ENCODE data around the gene DNAAF9.

DNAAF9 gene

DNA sequence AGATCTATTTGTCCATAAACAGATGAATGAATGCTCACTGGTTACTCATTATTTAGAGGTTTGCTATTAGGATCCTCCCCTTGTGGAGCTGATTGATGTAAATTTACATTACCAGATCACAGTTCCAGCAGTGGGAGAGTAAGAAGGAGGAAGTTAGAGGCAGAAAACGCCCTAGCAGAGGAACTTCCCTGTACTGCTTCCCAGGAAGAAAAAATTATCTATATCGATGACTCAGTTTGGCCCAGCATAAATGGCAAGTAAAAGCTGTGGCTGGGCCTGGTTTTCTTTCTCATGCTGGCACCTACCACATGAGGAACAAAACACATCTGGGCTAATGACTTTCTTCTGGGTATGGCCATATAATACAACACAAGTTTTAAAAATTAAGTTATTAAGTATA is 35.7 kb downstream of the DNAAF9 start:
- no peak for DNase-seq

DNA sequence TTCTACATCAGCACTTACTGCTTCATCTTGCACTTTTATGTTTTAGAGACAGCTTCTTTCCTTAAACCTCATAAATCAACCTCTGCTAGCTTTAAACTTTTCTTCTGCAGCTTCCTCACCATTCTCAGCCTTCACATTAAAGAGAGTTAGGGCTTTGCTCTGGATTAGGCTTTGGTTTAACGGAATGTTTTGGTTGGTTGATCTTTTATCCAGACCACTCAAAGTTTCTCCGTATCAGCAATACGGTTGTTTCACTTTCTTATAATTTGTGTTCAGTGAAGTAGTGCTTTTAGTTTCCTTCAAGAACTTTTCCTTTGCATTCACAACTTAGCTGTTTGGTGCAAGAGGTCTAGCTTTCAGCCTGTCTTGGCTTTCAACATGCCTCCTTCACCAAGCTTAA is 40.4 kb downstream of the DNAAF9 start:
- DNase-seq, result no peak

DNA sequence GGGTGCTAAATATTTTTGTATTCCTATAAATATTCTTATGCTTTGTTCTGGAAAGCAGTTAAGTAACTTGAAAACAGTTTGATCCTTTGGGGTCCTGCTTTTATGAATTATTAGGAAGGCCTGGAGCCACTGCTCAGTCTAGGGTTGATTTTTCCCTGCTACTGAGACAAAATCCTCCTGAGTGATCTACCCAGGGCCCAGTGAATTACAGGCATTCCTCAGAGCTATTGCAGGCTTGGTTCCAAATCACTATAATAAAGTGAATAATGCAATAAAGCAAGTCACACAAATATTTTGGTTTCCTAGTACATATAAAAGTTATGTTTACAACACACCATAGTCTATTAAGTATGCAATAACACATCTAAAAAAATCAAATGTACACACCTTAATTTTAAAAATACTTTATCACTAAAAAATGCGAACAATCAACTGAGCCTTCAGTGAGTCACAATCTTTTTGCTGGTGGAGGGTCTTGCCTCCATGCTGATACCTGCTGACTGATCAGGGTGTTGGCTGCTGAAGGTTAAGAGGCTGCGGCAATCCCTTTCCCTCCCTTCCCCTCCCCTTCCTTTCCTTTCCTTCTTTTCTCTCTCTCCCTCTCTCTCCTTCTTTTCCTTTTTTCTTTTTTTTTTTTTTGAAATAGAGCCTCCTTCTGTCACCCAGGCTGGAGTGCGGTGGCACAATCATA is 43.0 kb downstream of the DNAAF9 start:
- DNase-seq, result no peak

DNA sequence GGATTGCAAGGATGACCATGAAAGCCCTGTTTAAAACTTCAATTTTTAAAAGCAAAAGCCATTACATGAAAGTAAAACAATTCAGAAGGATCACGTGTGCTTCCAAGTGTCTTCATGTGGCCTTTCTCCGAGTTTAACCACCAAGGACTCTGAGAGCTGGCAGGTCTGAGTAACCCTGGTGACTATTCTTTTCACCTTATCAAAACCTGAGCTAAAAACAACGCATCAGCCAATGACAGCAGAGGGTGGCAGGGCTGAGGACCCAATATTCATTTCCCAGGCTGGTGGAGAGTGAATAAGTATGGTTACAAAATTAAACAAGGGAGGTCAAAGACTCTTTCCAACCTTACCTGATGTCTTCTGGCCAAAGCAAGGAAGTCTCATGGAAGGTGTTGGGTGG is 46.7 kb downstream of the DNAAF9 start:
- no peak for DNase-seq

DNA sequence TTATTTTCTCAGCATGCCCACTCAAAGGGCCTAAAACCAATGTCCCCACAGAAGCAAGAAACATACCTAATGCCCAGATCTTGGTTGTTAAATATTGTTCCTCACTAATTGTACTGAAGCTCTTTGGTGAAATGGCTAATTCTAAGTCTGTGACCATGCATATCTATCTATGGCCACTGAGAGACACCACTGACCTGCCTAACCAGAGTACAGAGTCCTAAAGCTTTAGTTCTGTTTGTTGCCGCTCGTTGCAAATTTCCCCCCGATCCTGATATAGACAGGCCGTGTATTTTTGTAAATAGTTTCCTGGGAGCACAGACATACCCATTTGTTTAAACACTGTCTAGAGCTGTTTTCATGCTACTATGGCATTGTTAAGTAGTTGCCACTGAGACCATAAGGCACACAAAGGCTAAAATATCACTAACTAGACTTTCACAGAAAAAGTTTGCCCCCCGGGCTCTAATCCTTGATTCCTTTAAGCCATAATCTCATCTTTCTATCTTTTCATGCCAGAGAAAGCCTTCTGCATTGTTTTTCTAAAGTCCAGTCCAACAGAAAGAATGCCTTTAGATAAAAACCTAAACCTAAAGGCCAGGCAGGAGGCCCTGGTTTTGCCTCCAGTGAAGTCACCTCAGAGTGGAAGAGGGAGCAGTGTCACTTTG is 48.7 kb downstream of the DNAAF9 start:
- DNase-seq, result no peak
